HG03196 (cell line): ENCODE measurements around the gene PHF23.

Experiments
- ATAC-seq: cut with Tn5 transposase; IDR thresholded peaks from one replicate; pipeline ENCODE4 v1.9.1; 2021; ENCODE audit not compliant: unreplicated experiment

The PHF23 gene

DNA sequence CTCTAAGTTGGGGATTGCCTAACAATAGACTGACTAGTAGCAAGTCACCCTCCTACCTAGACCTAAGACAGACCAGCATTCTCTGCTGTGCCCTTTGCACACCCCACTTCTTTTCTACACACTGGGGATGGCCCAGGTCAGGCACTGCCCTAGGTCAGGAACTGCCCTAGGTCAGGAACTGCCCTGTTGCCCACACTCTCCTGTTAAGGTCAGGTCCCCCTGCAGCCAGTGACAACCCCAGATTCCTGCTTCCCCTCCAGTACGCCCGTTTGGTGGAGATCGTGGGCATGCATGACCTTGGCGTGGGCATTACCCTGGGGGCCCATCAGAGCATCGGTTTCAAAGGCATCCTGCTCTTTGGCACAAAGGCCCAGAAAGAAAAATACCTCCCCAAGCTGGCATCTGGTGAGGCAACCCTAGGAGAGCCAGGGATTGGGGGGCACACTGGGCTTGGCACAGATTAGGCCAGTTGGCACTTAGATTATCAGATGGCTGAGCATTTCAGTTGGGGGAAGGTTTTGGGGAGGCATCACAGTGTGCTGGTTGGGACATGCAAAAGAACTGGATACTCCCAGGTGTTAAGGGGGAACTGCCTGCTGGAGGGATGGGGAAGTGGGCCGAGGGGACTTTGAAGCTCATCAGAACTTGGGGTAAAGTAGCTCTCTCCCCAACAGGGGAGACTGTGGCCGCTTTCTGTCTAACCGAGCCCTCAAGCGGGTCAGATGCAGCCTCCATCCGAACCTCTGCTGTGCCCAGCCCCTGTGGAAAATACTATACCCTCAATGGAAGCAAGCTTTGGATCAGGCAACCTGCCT is 17.8 kb downstream of the PHF23 start:
- ATAC-seq = no peak

DNA sequence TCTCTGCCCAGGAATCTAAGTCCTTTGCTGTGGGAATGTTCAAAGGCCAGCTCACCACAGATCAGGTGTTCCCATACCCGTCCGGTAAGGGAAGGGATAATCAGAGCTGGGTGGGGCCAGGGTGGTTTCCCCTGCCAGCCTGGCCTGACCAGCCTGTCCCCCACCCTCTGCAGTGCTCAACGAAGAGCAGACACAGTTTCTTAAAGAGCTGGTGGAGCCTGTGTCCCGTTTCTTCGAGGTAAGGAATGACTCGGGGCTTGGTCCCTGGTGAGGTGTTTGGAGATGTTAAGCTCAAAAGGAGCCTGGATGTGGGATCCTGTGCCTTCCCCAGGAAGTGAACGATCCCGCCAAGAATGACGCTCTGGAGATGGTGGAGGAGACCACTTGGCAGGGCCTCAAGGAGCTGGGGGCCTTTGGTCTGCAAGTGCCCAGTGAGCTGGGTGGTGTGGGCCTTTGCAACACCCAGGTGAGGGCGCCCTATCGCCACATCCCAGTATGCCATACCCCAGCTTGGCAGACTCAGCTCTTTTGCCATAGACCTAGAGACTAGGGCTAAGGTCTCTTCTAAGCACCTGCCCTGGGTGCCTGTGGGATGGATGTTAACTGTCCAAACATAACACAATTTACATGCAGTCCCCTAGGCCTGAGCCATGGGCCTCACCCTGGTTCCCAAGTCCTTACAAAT is 18.5 kb downstream of the PHF23 start:
- no peak for ATAC-seq

DNA sequence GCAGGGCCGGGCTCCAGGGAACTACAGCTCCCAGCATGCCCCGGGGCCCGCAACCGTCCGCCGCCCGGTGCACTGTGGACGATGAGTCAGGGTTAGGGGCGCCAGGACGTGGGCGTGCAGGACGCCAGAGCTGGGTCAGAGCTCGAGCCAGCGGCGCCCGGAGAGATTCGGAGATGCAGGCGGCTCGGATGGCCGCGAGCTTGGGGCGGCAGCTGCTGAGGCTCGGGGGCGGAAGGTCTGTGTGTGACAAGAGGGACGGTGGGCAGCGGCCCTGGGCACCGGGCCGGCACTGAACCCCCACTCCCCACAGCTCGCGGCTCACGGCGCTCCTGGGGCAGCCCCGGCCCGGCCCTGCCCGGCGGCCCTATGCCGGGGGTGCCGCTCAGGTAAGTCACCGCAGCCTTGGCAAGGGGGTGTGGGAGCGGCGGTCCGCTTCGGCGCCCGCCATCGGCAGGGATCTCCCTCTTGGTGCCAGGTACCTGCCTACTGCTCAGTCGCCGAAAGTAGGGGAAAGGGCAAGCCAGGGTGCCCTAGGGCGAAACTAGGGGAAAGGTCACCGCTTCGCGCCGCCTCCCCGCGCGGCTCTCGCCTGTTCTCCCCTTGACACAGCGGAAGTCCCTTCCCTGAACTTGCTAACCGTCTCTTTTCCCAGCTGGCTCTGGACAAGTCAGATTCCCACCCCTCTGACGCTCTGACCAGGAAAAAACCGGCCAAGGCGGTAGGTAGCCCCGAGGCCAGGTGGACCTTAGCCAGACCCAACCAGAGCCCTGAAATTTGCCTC is 19.3 kb downstream of the PHF23 start, which contains the start of the genes ACADVL and DLG4:
Gene ACADVL (plus strand): TSS at position 127 of the 781 bp plus-strand sequence. CDS start 47 bp downstream, at position 174.
Gene DLG4 (minus strand): TSS at position 25 of the 781 bp plus-strand sequence.
- ATAC-seq = peak; percentile 44

DNA sequence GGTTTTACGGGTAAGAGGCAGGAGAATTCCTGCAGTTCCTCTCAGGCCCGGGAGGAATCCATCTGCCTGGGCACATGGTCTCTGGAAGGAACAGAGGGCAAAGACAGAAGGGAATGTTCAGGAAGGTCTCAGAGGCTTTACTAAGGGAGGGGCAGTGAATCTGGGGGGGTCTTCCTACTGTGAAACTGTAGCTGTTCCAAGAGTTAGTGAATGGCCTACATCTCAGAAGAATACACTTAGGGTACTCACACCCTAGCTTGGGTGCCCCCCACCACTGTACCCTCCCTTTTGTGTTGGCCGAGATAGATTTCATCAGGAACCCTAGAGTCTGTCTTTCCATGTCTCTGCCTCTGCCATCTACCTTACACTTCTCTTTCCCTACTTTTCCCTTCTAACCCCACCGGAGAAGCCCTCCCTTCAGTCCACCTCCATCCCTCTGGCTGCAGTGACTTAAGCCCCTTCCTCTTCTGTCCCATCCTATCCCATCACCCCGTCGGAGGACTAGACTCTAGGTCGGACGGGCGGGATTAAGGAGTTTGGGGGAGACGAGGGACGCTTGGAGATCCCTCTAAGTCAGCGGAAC is 19.9 kb downstream of the PHF23 start:
- ATAC-seq = no peak

DNA sequence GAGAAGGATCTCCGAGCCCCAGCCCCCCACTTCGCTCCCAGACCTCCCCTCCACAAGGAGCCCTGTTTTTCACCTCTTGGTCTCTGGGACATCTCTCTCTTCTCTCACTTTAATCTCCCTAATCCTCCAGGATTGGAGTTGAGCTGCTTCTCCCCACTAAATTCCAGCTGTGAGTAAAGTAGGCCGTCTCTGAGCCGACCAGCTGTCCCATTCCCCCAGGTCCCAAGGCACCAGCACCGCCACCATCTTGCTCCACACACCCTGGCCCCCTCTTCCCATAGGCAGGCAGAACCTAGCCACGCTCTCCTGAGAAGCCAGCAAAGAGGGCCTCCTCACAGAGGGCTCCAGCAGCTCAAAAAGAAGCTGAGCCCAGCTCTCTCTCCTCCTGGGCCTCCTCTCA is 20.5 kb downstream of the PHF23 start:
- ATAC-seq = no peak

DNA sequence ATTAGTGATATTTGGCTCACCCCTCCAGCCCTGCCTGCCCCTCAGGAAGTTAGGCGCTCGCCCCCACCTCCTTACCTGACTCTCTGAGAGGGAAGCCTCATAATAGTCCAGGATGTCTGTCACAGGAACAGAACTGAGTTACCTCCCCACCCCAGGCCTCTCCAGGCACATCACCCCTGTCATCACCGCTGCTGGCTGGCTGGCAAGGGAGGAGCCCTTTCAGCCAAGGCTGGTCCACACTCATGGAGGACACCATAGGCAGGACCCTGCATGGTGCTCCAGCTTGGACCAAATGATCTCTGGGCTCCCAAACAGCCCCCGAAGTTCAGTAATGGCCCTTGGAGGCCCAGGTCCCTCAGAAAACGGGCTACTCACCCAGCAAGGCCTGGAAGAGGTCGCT is 21.1 kb downstream of the PHF23 start:
- ATAC-seq = no peak

DNA sequence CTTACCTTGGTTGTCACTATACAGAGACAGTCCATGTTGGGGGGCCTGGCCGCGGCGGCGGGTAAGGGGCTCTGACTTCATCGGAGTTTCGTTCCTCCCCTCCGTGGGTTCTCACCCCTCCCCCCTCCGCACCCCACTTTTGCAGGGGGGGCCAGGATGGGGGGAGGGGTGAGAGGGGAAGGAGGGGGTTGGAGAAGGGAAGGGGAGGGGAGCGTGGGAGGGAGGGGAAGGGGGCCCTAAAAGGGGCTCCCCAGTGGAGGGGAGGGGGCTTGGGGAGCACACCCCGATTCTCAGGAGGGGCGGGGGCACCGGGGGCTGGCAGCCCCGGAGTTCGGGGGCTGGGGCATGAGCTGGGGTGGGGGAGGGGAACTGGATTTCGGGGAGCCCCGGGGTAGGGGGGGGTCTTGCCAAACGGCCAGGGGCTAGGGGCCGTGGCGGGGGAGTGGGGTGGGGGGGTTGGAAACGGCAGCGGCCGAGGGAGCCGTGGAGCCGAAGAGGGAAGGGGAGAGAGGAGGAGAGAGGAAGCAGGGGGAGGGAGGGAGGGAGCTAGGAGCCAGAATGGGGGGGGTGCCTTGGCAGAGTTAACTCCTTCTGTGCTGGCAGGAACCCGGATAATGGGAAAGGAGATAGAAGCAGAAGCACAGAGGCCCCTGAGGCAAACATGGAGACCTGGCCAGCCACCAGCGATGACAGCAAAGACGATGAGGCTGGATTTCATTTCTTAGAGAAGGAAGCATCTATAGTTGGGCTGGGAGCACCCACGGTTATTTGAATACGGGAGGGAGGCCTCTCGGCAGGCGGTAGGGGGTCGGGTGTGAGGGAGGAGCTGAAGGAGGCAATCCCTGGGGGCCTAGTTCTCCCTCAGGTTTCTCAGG is 21.9 kb downstream of the PHF23 start:
- ATAC-seq = no peak

DNA sequence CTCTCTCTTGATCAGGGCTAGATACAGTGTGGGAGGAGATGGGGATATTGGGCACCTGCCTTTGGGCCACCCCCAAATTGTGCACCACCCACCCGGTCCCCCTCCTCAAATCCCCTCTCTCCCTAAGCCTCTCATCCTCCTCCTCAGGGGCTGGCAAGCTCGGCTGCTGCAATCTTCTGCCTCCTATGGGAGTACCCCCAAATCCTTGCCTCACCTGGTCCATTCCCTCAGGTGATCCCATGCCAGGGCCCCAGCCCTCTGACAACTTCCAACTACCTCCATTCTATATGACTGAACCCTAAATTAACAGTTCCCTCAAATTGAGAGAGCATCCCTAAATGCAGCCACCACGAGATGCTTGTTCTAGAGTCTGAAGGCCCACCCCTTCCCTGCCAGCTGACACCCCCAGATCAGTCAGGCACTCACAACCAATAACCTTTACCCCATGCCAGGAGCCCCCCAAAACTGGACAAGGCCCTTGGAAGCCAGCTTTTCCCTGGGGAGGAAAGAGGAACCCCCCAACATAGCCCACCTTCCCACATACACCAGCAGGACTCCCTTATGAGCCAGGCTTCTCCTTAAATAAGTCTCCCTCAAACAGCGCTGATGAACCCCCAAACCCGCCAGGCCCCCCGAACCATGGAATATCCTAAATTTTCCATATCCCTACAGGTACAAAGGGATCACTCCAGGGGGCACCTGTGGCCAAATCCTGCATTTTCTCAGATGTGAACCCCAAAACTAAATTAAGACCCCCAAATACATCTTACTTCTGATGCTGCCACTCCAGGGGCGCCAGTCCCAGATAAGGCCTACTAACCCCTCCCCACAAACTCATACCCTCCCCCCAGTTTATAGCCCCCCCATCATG is 22.8 kb downstream of the PHF23 start:
- ATAC-seq = no peak

DNA sequence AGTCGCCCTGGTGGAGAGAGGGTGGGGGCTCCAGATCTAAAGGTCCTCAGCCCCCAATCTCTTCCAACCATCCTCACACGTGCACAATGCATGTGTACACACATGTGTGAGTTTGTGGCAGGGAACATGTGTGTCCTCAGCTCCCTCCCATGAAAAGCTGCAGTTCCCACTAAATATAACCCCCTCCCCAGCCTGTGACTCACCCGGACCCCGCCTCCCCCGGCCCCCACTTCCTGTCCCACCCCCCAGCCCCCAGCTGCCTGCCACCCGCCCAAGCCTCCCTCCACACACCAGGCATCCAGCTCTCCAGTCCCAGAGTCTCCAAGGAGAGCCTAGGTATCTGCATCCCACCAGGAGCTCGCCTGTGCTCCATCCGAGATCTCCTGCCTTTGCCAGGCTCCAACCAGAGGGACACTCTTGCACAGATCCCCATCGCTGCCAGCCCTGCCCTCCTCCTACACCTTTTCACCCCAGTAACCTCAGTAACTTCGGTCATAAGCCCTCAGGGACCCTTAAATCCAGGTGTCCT is 23.5 kb downstream of the PHF23 start:
- ATAC-seq = no peak

DNA sequence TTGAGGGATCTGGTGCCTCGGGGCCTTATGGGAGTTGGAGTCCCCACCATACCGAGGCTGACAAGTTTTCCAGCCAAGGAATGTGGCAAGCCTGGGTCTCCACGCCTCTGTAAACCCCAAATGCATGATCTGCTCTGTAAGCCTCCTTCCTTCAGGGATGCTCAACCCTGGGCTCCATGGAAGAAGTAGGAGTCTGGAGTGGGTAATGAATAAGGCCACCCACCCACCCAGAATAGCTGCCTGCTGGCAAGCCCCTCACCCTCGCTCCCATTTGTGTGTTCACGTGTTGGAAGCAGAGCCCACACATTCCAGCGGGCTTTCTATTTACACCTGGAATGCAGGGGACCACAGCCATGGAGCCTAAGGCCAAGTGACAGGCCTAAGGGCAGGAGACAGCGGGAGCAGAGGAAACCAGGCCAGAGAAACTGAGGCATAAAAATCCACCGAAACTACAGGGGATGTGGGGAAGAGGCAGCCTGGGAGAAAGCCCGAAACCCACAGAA is 24.1 kb downstream of the PHF23 start:
- ATAC-seq = no peak

DNA sequence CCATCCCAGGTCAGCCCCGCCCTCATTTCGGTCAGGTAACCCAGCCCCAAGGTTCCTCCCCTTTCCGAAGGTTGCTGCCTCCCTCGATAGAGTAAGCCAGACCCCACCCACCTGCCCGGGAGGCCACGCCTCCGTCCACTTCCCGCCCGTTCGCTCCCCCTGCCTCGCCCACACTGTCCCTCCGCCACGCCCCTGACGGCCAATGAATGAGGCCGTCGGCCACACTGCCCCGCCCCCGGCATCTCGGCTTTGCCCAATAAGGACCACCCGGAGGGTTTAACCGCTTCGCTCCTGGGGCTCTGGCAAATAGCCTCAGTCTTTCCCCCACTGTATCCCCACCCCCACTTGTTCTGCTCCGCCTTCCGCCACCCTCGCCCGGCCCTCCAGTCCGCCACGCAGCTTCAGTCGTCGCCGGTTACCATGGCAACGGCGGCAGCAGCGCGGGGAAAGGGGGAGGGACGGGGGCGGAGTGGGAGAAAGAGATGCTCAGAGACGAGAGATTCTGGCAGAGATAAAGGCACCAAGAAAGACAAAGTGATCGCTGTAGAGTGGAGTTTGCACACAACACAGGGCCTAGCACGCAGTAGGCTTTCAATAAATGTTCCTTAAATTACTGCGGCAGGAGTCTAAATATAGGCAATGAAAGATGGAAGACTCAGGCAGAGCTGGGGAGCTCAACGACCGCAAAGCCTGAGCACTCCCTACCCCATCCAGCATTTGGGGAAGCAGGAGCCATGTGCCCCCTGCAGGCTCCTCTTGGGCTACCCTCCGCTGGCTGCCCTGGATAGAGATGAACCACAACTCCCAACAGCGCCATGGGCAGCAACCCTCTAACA is 24.7 kb downstream of the PHF23 start:
- peak; percentile 71 for ATAC-seq

DNA sequence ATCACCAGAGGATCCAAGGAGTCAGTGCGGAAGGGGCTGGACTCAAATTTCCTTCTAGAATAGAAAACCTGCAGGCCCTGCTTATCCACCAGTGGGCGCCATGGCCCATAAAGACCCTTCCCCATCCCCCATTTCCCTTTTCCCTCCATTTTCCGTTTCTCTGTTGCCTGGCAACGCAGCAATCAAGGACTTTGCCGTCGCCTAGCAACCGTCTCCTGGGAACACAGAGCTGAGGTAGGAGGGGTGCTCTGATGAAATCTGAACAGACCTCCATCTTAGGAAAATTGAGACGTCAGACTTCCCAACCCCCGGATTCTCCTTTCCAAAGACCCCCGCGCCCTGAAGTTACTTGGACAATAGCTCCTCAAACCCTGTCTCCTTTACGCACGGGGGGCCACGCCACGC is 25.4 kb downstream of the PHF23 start:
- no peak for ATAC-seq

DNA sequence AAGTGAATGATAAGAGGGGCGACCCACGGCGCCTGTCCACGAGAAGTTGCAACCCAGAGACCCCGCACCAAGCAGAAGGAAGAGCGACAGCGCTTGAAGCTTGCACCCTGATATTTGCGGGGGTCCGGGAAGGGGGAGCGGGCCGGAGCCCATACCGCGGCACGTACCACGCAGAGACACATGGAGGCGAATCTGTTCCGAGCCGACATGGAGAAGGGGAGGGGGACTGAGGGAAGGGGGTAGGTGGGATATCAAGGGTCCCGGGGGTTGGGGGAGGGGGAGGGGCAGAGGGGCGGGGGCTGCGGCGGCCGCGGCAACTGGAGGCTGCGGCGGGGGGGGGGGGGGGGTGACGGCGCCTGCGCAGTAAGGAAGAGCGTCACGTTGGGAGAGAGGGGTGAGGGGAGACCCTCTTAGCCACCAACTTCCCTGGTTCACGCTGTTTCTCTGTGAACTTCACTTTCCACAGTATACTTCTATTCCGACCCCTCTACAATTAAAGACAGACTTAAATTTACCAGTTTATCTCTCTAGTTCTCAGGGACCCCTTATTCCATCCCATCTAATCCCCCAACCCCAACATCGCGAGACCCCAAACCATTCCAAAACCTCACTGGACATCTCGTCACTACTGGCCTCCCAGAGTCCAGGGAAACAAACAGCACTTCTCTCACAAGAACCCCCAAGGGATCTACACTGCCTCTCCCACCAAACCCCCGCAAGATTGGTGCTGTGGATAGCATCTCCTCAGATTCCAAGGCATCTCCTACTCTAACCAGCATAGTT is 27.6 kb downstream of the PHF23 start:
- ATAC-seq = no peak

DNA sequence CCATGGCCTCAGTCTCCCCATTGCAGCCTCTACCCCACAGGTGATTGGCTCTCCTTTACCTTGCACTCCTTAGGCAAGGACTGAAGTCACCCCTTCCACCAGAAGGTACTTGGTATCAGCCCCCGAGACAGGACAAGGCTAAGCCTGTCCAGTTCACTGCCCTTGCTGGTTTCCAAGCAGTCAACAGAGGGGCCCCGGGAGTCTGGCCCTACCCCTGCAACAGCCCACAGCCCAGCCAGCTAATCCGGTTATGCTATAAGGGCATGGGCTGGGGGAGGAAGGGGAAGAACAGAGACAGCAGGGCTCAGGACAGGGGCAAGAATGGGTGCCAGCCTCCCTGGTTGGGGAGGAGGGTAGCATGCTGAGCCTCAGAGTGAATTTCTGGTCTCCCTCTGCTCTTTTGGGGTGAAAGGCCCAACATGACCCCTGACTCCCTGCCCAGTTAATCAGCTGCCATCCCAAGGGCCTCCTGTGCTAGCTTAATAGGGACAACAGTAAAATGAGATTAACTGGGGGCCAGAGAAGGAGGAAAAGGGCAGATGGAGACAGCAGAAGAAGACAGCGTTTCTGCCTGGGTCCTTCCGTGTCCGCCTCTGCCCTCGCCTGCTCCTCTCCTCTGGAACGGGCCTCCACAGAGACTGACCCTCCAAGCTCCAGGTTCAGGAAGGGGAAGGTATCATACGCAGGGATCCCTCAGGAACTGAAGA is 30.4 kb downstream of the PHF23 start:
- no peak for ATAC-seq

DNA sequence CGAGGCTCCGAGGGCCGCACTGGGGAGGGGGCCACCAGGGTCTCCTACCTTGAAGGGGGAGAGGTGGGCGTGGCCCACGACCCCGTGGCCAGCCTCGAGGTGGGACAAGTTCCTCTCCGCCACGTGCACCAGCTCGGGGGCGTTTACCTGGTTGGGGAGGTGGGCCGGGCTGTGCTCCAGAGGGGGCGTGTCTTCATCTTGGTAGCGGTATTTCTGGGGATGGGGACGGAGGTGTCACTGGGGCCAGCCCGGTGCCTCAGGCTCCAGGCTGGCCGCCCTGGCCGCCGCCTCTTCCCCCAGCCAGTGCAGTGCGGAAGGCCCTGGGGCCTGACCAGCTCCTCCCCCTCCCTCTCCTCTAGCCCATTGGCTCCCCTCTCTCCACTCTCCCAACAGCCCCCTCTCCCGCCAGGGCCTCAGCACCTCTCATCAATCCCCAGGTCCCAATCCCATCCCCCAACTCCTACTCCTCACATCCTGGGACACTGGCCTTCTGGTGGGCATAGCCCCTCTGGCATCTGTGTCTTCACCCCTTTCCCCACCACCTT is 31.2 kb downstream of the PHF23 start:
- ATAC-seq = no peak
